ENCODE data around the gene EFHD1.

- TF ChIP-seq CTCF (IDR thresholded peaks at IDR 0.05; ENCODE audit: insufficient read depth, low read length) = no peak
- TF ChIP-seq POLR2AphosphoS5 (IDR thresholded peaks at IDR 0.05; ENCODE audit: low read depth) = no peak
These were observed 46.6 kb downstream of the EFHD1 start for GRCh38 chr2:232680006-232680405.
